Measurements from ENCODE around the gene RPS17. TPM values are rescaled to one million over a fixed set of nuclear protein-coding genes. Genes with fewer than 3 reads are reported as not detected.
"Not testable (repeated sequence)": the region's sequence is repeated elsewhere in the genome, so short reads cannot be mapped to it uniquely, and the experiment has no call there.

RPS17 gene
- total RNA-seq, 1 donor from 2014 or later = 1,774 TPM

DNA sequence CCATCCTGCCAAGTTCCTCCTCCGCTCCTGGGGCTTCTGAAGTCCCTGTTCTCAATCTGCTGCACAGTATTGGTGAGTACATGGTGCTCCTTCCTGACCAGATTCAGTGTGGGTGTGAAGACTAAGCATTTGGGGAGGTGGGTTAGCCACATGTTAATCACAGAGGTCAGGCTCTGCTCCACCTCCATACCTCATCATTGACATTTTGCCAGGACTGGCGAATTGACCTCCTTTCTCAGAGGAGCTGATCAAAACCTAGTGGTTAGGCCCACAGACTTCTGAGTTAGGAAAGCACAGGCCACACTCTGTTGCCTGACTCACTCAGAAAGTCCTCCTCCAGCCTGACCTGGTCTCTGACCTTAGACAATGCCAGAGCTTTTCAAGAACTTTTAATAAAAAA, 8.4 kb upstream of the RPS17 start:
- no peak for DNase-seq (ENCODE audit: low read depth in 2 of 2)

- DNase-seq (ENCODE audit: low read depth in 2 of 2) = no peak
Measured at GRCh38 chr15:82545478-82545877, 5.2 kb upstream of the RPS17 start.

GRCh38 chr15:82545002-82545401, 4.7 kb upstream of the RPS17 start:
- DNase-seq (ENCODE audit: low read depth in 2 of 2) = no peak

- DNase-seq (ENCODE audit: low read depth in 2 of 2) = no peak
Measured at GRCh38 chr15:82544431-82544830, 4.2 kb upstream of the RPS17 start.

- DNase-seq (ENCODE audit: low read depth in 2 of 2) = no peak
Measured at GRCh38 chr15:82543160-82543559, 2.9 kb upstream of the RPS17 start.

DNA sequence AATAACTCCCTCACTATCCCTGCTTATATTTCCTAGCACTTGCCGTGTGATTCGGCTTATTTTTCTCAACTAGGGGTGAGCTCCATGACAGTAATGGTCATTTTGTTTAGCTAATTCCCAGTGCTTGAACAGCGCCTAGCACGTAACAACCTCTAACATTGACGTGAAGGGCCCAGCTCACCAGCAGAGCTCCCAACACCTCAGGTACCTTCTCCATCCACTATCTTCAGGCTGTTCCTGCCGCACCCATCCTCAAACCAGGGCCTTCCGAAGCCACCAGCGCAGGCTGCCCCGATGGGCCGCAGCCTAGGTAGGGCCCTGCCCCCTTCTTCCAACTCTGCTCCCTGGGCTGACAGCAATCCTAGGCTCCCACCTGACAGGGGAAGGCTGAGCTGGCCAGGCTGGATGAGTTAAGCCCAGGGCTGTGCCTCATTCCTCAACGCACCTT, 751 bp upstream of the RPS17 start:
- peak in 1 of 2 donors; percentile 24 for DNase-seq (ENCODE audit: low read depth in 2 of 2)

GRCh38 chr15:82539691-82540054, 584 bp downstream of the RPS17 start:
- DNase-seq (ENCODE audit: low read depth in 2 of 2) = no peak

GRCh38 chr15:82538961-82539690, 1.1 kb downstream of the RPS17 start:
- peak in 1 of 2 donors; percentile 7 for DNase-seq (ENCODE audit: low read depth in 2 of 2)

DNA sequence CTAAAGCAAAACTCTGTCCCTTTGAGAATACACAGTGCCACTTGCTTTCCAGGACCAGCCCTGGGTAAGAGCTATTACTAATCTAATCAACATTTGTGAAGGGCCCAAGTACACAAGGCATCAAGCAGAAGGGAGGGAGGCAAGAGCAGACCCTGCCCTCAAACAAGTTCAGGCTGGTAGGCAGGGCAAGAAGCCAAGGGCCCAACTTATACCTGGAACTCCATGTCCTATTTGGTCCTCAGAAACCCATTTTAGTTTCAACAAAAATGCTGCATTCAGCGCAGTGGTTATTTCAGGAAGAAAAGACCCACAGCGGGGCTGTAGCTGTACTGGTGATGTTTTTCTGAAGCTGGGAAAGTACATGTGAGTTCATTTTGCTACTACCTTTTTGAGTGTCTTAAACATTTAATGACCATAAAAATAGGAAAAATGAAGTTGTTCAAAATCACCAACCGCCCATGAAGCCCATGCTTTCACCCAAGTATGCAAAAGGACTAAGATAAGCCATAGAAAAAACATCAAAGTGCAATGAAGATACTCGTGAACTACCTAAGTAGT, 2.8 kb downstream of the RPS17 start:
- no peak for DNase-seq (ENCODE audit: low read depth in 2 of 2)

DNA sequence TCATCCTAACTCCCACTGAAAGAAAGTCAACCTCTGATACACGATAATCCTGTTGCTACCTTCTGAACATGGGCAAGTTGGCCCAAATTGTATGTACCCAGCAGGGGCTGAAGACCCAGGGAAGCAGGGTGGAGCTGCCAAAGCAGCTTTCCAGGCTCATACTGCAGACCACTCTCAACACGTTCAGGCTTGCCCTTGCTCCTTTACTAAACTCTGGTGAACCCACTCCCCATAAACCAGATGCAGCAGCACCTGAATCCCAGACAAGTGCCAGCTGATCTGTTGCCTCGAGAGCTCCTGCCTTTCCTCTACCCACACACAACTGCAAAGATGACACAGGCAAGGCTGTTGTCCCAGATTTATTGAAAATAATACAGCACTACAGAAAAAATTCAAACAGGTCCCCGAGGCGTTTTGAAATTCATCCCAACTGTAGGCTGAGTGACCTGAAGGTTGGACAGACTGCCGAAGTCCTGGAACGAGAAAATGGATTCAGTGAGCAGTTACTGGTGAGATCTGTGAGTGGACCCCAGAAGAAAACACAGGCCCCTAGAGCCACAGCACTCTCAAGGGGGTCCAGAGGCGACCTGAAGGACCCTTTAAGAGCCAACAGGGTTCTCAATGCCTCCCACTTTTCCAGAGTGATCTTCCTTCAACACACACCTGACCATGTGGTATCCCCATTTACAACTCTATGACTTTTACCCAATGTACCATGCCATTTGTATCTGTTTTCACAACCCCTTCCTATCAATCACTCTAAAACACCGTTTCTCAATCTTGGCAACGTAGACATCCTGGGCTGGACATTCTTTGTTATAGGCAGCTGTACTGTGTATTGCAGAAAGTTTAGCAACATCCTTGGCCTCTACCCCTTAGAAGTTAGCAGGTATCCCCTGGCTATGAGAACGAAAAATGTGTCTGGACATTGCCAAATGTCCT, 3.6 kb downstream of the RPS17 start:
- no peak for DNase-seq (ENCODE audit: low read depth in 2 of 2)

- DNase-seq (ENCODE audit: low read depth in 2 of 2) = no peak
Measured at GRCh38 chr15:82535566-82536408, 4.5 kb downstream of the RPS17 start.

- not testable (repeated sequence) for DNase-seq (ENCODE audit: low read depth in 2 of 2)
Measured at GRCh38 chr15:82535151-82535550, 5.1 kb downstream of the RPS17 start.

DNA sequence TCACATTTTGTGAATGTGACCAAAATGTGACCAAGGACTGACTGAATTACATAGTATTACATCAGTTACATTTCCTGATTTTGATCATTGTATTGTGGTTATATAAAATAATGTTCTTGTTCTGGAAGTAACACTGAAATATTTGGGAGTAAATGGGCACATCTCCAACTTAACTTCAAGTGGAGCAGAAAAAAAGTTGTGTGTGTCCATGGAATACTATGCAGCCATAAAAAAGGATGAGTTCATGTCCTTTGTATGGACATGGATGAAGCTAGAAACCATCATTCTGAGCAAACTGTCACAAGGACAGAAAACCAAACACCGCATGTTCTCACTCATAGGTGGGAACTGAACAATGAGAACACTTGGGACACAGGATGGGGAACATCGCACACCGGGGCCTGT, 5.8 kb downstream of the RPS17 start:
- DNase-seq (ENCODE audit: low read depth in 2 of 2) = not testable (repeated sequence)

- no peak for DNase-seq (ENCODE audit: low read depth in 2 of 2)
Measured at GRCh38 chr15:82533801-82534200, 6.5 kb downstream of the RPS17 start.

- no peak for DNase-seq (ENCODE audit: low read depth in 2 of 2)
Measured at GRCh38 chr15:82532991-82533481, 7.2 kb downstream of the RPS17 start.

DNA sequence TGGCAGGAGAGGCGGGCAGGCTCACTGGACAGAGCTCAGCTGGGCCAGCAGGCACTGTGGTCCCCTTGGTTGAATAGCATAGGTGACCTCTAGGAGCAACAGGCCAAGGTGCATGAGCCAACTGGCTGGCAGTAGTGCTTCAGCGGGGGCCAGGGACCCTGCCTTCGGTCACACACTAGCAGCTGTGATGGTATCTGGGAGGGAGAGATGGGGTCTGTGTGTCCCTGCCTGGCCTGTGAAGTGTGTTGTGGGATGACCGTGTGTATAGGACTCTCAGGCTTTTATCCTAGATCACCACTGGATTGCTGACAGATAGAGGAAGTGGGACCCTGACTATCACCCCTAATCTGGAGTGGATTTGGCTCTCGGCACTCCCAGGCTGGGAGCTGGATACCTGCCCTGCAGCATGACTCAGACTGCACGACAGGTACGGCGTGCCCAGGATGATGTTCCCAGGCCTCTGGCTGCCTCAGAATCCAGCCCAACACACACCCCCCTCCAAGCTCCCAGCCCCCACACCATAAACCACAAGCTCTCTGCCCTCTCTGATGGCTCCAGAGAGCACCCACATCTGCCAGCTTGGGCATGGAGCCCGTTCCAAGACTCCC, 7.8 kb downstream of the RPS17 start:
- no peak for DNase-seq (ENCODE audit: low read depth in 2 of 2)

DNA sequence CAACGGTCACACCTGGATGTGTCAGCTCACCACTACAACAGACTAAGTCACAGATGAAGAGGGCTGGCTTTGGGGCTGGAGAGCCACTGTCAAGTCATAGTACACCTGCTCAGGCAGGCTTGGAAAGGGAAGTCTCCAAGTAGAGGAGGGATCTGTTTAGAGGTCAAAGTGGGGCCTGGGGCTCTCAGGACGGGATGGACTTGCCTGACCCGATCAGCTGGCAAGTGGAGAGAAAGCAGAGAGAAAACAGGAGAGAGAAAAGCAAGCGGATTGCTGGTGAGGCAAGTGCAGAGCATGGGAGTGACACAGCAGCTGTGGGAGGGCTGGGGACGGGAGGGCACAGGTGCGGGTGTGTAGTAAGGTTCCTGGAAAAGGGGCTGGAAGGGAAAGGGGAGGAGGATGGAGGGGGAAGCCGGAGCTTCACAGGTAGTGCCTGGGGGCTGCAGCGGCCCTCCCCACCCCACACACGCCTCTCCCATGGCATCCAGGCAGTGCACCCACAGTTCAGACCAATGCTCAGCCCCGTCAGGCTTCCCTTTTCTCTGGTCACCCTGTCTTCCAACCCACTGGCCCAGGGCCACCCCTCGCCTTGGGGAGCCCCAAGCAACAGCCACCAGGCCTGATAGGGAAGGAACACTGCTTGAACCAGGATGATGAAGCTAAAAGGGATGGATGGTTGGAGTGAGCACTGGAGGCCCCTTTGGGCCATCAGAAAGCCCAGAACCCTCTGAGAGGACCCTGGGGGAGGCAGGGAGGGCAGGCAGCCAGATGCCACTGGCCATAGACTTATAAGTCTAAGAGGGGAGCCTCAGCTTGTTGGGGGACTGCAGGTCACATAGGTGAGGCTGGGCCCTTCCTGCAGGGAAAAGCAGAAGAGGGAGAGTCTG, 8.5 kb downstream of the RPS17 start:
- no peak for DNase-seq (ENCODE audit: low read depth in 2 of 2)

- DNase-seq (ENCODE audit: low read depth in 2 of 2) = peak; percentile 54 to 76
Measured at GRCh38 chr15:82530606-82531379, 9.5 kb downstream of the RPS17 start.

DNA sequence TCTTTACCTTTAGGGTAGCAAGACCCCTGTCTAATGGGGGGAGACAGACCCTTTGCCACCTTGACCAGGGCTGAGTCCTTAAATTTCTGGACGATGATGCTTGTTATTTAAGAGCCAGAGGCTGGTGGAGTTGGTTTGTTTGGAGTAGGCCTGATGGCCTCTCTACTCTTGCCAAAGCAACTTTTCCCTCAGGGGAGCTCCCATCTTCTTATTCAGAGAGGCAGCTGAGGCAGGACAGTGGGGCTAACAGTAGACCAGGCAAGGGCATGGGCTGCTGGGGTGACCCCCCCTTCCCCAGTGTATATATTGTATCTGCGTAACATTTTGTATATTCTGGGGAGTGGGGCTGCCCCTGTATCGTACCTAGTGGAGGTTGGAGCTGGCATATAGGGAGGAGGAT, 10.3 kb downstream of the RPS17 start:
- DNase-seq (ENCODE audit: low read depth in 2 of 2) = no peak
